HG02884 (cell line): ENCODE results near the gene ARPP21.
"Not testable (repeated sequence)": the region's sequence is repeated elsewhere in the genome, so short reads cannot be mapped to it uniquely, and the experiment has no call there.

ENCODE experiments used
- ATAC-seq: cut with Tn5 transposase; IDR thresholded peaks from one replicate; pipeline ENCODE4 v1.9.1; 2021; ENCODE audit warnings: mild to moderate bottlenecking, moderate library complexity; ENCODE audit not compliant: unreplicated experiment

Gene ARPP21

DNA sequence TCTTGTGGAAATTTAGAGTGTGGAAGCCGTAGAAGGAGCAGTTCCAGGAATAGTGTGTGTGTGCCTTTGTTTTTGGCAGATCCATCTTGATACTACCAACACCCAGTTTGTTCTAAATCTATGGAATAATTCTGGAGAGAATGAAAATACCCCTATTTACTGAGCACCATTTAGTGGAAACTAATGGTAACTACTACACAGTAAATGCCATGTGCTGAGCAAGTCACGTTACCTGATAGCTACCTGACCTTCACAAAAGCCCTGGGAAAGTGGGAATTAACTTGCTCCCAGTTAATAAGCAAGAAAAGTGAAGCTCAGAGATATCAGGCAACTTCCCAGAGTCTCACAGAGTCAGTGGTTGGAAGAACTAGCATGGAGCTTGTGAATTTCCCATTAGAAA is 137.7 kb downstream of the ARPP21 start:
- ATAC-seq = no peak

DNA sequence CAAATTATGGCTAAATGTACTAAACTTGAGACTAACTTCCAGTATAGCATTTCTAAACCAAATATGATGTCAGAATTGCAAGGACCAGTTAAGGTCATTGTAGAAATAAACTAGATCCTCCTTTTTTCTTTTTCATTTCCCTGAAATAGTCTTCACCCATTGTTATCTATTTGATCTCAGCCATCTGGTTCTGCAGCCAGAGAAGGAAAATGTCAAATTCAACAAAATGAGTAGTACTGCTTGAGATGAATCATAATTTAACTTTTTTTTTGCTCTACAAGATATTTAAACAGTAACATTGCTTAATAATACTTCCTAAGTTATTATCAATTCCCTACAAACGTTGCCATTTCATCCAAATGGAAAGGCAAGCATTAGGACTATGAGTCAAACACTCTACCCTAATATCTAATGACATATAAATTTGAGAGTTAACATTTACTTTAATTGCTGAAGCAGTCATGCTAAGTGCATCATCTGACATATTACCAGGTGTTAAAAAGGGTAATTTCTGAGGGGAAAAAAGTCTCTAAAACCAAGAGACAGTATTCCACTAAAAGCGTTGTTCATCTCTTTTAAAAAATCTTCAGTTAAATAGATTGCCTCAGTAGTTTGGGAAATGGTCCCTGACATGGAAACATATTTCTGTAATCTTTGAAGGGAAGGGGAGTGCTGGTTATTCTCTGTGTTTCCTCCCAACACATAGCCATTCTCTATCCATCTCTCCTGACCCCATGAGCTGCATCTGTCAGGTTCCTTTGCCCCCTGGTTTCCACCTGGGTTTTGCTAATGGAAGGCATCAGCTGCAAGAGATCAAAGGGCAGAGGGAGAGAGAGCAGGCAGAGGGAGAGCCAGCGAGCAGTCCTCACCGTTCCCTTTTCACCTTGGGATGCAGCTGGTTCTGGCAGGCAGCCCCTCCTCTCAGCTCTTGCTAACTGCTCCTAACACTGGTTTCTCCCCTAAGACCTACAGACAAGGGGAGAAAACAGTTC is 138.5 kb downstream of the ARPP21 start:
- no peak for ATAC-seq

DNA sequence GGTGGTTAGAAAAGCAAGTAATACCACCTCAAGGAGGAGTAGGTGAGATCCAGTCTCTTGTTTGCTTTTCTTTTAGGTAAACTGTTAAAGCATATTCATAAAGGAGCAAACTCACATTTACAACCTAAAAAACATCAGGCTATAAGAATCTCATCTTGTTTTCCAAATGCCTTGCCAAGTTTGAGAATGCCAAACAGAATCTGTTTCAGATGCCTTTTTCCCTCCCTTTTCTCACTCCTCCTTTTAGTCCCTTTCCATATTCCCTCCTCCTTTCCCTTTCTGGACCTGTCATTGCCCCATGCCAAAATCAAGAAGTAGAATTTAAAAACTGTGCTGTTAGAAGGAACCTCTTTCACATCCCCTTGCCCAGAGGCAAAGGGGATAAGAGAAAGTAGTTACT is 140.3 kb downstream of the ARPP21 start:
- no peak for ATAC-seq

DNA sequence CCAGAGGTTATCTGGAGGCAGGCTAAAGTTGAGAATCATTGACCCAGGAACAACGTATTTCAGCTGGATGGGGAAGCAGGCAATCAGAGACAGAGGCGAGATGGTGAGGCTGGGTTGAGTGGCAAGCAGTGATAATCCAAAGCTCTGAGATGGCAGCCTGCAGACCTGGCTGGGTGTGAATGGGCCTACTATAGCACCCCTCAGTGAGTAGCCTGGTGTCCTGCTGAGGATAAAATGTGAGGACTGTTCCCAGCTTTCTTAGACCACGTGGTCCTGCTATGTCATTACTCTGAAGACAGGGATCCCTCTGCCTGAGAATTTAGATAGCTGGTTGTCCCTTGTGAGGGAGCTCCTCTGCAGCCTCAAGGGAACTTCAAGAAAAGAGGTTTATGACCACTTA is 141.5 kb downstream of the ARPP21 start:
- ATAC-seq = no peak

DNA sequence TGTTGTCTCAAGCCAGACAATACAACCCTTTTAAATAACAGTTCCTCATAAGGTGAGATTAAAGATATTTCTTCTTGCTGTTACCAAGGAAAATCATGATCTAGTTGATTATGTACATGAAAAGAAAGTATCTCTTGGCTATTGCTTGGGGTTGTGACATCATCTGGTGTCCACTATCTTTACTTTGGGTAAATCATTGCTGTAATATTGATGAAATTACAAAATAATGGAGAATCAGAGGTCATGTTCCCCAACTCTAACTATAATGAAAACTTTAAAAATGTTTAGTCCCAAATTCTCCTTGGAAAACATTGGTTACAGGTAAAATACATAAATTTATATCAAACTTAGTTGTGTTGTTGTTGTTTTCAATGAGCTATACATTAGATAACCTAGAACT is 142.2 kb downstream of the ARPP21 start:
- ATAC-seq = no peak

DNA sequence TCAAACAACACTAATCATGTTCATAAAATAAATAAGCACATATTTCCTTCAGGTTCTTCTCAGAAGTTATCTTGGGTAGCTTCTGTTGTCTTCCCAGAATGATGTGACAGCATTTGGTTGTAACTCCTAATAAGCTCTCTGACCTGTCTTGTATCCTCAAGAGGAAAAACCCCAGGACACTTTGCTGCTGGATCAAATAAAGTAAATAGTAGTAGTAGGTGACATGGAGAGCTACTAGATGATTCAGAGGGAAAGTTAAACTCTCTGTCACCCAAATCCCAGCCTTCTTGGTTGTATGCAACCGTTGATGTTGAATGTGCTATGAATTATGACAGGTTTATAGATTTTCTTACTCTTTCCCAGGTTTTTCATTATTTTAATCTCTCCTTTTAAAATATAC is 143.0 kb downstream of the ARPP21 start:
- no peak for ATAC-seq

DNA sequence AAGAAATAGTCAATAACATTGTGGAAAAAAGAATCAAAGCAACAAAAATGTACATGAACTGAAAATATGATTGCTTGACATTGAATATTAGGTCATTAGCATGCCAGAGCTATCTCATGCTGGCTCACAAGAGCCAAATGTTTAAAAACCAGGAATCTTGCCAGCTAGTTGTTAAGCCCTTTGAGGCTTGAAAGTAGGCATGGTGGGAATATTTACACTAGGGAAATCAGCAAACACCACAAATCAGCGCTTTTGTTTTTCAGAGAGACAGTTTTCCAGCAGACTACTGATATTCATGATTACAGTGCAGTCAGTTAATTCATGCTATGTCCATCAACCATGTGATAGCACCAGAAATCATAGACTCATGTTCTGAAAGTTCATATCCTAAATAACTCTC is 144.8 kb downstream of the ARPP21 start:
- ATAC-seq = no peak

DNA sequence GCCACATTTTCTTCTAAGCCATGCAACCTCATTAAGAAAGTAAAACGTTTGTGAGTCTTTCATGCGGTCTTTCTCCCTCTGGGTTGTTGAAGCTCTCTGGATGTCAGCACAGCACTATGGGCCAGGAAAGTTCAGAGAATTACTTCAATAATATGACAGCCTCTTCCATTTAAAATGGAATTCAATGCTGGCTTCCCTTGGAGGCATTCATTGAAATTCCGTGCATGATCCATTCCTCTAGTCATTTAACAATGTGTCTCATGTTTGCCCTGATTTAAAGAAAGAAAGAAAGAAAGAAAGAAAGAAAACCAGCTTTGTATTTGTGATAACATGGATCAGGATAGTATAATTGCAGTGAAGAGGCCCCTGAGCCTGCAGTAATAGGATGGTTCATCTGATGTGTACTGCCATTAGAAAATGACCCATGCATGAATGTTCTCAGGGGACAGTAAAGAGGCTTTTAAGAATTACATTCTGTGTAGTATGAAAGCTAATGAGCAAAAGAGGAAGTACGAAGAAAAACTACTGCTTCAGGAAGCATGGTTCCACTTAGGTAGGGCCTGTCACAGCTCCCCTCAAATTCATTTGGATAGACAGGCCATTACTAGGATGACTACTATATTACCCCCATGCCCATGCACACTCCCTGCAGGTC is 146.0 kb downstream of the ARPP21 start:
- ATAC-seq = no peak

DNA sequence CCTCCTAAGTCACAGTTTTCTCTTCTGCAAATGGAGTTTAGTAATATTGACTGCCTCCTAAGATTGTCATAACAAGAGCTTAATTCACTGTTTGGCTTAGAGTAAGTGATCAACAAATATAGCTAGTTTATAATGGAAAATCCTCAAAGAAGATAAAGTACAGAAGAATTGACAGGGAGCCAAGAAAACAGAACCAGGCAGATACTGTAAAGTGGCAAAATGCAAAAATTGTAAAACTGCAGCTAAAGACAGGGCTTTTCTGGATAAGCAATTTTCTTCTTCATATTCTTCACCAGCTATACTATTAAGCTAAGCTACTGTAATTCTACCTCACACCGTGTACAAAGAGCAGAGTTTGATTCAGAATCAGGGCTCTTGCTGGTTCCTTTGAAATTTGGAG is 148.6 kb downstream of the ARPP21 start:
- ATAC-seq = no peak

DNA sequence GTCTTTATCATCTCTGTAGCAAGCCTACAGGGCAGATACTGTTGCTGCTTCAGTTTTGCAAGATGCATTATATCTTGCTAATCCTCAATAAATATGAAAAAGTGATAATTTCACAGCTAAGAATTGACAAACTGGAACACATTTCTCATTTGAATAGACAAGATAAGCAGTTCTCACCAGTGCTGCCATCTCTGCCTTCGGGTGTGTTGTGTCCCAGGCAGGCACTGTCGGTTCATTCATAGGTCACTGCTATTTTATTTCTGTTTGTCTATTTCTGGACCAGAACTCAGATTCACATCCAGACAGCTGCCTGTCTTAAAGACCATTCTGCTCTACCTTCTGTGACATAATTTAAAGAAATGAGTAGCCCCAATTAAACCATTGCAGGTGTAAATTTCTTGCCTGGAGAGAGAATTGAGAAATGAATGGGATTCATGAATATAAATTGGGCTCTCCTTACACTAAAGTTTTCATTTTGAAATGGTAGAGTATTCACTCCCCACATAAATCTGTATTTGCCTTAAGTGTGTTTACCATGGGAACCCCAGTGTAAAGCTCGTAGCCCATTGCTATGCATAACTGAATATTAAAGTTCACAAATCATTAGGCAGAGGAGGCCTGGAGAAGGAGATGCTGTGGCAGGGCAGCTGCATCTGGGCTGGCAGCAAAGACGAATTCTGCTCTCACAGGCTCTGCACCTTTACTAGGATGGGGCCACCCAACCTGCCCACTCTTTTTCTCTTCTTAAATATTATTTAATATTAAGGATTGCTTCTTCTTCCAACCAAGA is 149.9 kb downstream of the ARPP21 start:
- no peak for ATAC-seq

DNA sequence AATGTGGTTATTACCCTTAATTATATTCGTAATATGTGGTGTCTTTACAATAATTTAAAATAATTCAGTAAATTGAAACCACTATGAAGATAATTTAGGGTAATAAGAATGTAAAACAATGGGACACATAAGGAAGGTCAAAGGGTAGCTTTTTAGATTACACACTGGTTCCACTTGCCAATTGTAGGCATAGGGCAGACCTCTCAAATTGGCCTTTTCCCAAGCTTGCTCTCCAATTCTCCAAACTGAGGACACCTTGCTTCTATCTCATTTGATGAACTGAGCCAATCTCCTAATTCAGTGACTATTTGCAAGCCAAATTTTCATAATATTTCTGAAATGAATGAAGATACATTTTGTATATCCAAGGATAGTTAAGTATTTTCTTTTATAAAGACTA is 151.4 kb downstream of the ARPP21 start:
- ATAC-seq = no peak

DNA sequence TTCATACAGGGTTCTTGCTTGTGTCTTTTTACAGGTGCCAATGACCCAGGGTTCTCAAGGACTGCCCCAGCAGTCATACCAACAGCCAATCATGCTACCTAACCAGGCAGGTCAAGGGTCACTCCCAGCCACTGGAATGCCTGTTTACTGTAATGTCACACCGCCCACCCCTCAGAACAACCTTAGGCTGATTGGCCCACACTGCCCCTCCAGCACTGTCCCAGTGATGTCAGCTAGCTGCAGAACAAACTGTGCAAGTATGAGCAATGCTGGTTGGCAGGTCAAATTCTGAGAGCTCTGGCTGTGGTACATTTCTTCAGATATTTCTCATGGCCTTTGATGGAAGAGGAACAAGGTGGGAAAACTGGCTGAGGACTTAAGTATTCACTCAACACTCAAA is 154.3 kb downstream of the ARPP21 start:
- no peak for ATAC-seq

DNA sequence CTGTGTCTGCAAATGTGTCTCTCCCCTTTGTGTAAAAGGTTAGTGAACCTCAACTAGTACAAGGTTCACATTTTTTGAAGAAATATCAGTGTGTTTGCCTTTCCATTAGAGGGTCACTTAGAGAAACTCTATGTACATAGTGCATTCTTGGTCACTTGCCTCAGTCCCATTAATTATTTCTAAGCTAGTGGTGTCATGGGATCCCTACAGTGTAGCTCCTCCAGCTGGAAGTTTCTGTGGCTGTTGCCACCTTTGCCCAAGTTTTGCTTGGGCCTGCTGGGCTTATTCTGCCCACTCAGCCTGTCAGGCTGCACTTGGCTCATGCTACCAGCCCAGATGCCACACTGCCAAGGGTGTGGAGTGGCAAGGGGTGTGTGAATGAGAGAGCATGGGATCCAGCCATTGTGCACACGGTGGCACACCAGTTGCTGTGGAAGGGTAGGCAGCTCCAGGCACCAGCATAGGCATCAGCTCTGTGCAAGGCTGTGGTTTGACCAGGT is 161.7 kb downstream of the ARPP21 start:
- no peak for ATAC-seq

DNA sequence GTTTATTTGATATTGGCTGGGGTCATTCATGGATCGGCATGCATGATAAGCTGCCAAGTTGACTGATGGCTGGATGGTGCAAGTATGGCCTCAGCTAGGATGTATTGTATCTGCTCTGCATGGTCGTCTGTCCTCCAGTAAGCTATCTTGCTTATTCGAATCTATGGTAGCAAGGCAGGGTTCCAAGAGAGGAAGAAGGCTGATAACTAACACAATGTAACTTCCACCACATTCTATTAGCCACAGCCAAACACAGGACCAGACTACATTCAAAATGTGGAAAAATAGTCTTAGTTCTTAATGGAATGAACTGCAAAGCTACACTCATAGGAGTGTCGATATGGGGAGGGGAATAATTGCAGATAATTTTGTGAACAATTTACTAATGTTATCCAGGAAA is 175.2 kb downstream of the ARPP21 start:
- ATAC-seq = no peak

DNA sequence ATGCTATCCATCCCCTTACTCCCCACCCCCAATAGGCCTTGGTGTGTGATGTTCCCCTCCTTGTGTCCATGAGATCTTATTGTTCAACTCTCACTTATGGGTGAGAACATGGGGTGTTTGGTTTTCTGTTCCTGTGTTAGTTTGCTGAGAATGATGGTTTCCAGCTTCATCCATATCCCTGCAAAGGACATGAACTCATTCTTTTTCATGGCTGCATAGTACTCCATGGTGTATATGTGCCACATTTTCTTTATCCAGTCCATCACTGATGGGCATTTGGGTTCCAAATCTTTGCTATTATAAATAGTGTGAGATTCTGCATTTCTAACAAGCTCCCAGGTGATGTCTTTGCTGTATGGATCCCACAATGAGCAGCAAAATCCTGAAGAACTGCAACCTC is 176.5 kb downstream of the ARPP21 start:
- ATAC-seq = not testable (repeated sequence)

DNA sequence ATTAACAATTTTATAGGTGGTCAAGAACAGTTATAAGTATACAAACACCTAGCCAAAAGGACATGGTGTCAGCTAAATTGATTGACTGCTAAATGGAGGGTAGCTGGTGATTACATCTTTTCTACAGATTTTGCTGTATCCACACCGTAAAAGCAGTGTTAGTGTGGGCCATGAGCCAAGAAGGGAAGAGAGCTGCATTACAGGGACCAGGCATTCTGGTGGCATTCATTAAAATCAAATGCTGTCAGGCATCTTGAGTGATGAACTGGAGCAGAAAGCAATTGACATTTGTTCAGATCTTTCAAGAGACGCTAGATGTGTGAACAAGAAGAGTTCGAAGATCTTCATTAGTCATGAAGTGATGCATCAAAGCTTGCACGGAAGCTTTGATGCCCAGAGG is 177.9 kb downstream of the ARPP21 start:
- ATAC-seq = no peak

DNA sequence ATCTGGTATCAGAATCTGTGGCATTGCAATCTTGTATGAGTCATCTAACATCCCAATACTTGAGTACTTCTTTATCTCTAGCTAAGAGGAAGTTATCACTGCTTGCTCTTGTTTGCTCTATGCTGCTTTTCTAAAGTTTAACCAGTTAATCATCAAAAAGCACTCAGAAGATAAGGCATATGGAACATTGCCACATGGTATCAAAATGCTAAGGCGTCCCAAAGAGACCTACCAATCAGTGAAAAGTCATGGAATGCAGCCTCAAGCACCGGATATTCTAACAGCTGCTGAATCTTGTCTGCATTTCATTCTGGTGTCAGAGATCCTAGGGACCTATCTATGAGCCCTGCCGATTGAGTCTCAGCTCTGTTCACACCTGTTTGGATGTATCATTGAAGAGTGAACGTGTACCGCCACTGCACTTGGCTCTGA is 192.8 kb downstream of the ARPP21 start:
- no peak for ATAC-seq
